ENCODE data around the gene NAPEPLD. TPM values are rescaled to one million over a fixed set of nuclear protein-coding genes. Genes with fewer than 3 reads are reported as not detected.
"Not testable (repeated sequence)": the region's sequence is repeated elsewhere in the genome, so short reads cannot be mapped to it uniquely, and the experiment has no call there.

NAPEPLD gene
- total RNA-seq (2014; rRNA removed; shearing (Covaris generic); ENCODE audit: low replicate concordance): 4.8 TPM in 2 replicates

GRCh38 chr7:103148994-103149807 lies at the start of gene NAPEPLD:
TSS of gene NAPEPLD (minus strand) at chr7:103149099. CDS start at chr7:103128776, 20,323 bp downstream.
- no peaks in the 10 kb centered on the region for H3K9me3 ChIP-seq
- H3K27me3 ChIP-seq: no peaks in the 10 kb centered on the region
- DNase-seq: peak; percentile 89

GRCh38 chr7:103198079-103198478 lies 49.2 kb upstream of the NAPEPLD start:
- H3K27me3 ChIP-seq, H3K4me3 ChIP-seq, DNase-seq, H3K36me3 ChIP-seq, H3K9me3 ChIP-seq: not testable (repeated sequence)

More at GRCh38 chr7:103148994-103149807, at the start of gene NAPEPLD:
- no peaks in the 10 kb centered on the region for H3K36me3 ChIP-seq
- H3K4me3 ChIP-seq: peak within 1 kb of the TSS; percentile 64

DNA sequence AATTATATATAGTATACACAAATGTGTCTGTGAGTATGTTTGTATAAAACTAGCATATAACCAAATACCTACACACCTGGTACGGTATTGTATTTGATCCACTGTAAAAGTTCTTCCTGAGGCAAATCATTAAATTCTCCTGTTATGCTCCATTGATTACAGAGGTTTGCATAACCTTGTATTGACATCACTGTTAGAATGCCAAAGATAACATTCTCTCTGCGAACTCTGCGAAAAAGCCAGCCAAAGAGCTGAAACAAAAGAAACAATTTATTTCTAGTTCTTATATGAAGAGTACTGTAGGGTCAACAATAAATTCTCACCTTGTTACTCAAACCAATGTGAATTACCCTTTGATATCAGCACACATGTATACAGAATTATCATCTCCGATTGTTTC lies 46.5 kb upstream of the NAPEPLD start:
- not testable (repeated sequence) for H3K36me3 ChIP-seq

DNA sequence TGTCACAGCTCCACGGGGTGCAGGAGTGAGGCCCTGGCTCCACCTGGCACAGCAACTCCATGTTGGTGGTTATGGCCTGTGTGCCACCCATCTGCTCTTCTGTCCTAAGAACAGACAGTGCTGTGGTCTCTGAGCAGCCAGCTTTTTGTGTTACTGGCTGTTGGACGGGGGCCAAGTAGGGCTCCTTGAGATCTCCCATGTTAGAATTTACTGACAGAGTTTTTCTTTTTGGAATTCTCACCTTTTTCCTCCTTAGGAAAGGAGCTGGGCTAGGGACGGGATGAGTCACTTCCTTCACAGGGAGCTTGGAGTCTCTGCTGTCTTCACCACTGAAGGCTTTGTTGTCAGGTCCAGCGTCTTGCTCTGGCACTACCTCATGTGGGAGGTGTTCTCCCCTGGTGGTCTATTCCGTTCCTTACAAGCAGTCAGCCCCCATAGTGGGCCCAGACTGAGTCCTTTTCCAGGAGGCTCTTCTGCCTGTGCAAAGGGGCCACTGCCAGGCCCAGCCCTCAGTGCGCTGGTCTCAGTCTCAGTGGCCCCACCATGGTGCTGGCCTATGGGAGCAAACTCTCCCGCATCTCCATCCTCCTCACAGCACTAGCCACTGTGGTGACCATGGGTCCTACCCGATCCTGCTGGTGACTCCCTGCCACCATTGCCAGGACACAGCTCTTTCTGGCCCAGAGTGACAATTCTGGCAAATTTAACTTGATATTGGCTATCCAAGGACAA lies 23.7 kb upstream of the NAPEPLD start:
- H3K27me3 ChIP-seq, DNase-seq: not testable (repeated sequence)

More for the DNA sequence above, 46.5 kb upstream of the NAPEPLD start:
- not testable (repeated sequence) for H3K27me3 ChIP-seq, DNase-seq, H3K4me3 ChIP-seq, H3K9me3 ChIP-seq

DNA sequence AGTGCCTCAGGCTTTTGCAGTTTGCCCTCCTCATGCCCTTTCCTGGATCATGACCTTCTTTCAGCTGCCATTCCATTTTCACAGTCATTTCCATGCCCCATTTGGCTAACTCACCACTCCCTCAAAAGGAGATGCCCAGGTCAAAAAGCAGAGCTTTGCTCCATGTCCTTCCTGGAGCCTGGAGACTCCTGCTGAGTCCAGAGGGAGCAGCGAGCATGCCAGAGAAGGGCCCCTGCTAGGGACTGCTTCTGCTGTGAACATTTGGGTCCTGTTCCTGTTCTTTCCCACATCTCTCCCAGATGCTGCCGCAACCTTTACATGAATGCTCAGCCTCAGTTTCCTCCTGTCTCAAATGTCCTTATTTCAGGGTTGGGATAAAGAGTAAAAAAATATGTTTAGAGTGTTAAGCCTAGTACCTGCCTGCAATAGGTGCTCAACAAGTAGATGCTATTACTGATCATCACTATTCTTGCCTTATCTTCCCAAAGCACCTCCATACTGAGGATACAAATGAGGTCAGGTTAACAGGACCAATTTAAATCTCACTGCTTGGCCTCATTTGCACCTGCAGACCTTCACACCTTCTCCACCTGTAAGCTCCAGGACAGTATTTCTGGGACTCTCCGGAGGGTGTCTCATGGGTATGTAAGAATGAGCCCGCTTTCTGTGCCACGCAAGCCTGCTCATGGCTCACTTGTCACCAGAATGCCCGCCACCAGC lies 23.0 kb upstream of the NAPEPLD start:
- not testable (repeated sequence) for H3K27me3 ChIP-seq, H3K4me3 ChIP-seq, DNase-seq, H3K36me3 ChIP-seq, H3K9me3 ChIP-seq

More for the DNA sequence above, 23.7 kb upstream of the NAPEPLD start:
- H3K9me3 ChIP-seq, H3K4me3 ChIP-seq, H3K36me3 ChIP-seq: not testable (repeated sequence)

GRCh38 chr7:103166921-103167544 lies 18.1 kb upstream of the NAPEPLD start:
- H3K4me3 ChIP-seq, H3K27me3 ChIP-seq, H3K36me3 ChIP-seq, DNase-seq, H3K9me3 ChIP-seq: not testable (repeated sequence)

DNA sequence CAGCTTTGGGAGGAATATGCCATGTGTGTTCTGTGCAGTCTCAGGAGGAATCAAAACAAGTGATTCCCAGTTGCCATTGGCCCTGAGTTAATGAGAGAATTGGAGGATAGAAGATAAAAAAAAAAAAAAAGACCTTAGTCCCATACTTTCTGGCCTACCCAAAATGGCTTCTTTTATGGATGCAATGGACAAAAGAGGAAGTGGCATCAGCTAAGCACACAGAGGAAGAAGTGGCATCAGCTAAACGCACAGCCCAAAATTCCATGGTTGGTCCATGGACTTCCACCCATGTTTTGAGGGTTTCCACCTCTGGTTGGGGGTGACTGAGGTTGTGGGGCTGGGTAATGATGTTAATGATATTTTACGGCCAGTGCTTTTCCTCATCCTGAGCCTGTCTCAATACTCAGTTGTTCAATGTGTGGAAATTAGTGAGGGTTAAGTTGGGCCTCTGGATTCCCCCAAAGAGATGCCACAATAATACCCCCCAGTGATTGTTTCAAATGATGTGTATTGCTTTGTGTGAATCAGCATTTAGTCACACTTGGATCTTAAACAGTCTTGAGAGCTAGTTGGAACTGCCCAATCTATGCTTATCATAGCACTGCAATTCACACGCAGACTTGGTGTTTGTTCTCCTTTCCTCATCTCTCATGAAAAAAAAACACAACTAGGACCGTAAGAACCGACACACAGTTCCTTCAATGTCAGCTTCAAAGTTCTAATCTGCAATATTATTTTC lies 14.4 kb upstream of the NAPEPLD start:
- H3K9me3 ChIP-seq, H3K36me3 ChIP-seq, H3K4me3 ChIP-seq, DNase-seq, H3K27me3 ChIP-seq: not testable (repeated sequence)

GRCh38 chr7:103162641-103163040 lies 13.7 kb upstream of the NAPEPLD start:
- peak; percentile 74 for DNase-seq
- H3K27me3 ChIP-seq, H3K9me3 ChIP-seq, H3K4me3 ChIP-seq, H3K36me3 ChIP-seq: not testable (repeated sequence)

DNA sequence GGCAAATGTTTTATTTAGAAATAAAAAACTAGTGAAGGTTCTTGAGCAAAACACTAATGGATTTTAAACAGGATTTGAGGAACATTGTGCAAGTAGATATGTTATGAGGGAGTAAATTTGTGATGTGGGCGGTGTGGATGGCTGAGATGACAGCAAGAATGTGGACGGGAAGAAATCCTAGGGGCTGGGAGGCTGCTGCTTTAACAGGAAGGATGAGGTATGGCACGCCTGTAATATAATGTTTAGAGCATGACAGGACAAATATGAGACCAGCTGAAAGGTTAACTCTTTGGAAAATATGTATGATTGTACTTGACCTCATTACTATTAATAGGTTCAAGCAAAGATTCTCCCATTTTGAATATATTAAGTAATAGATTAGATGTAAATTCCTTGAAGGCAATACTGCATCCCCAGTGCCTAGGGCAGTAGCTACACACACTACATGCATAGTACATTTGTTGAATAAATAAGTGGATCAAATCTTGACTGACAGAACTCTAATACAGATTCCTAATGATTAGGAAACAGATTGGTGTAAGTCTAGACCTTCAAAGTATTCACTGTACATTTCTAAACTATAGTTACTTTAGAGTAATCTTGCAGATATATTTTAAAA lies 13.2 kb upstream of the NAPEPLD start:
- H3K27me3 ChIP-seq, H3K36me3 ChIP-seq, H3K9me3 ChIP-seq, H3K4me3 ChIP-seq: not testable (repeated sequence)
- DNase-seq: peak; percentile 62

GRCh38 chr7:103159072-103159471 lies 10.2 kb upstream of the NAPEPLD start:
- DNase-seq, H3K36me3 ChIP-seq, H3K27me3 ChIP-seq: not testable (repeated sequence)

GRCh38 chr7:103155331-103156024 lies 6.6 kb upstream of the NAPEPLD start:
- not testable (repeated sequence) for H3K9me3 ChIP-seq, H3K27me3 ChIP-seq, H3K36me3 ChIP-seq, DNase-seq
- peak overlapping the region; percentile 38 for H3K4me3 ChIP-seq

More at GRCh38 chr7:103159072-103159471, 10.2 kb upstream of the NAPEPLD start:
- not testable (repeated sequence) for H3K4me3 ChIP-seq, H3K9me3 ChIP-seq

DNA sequence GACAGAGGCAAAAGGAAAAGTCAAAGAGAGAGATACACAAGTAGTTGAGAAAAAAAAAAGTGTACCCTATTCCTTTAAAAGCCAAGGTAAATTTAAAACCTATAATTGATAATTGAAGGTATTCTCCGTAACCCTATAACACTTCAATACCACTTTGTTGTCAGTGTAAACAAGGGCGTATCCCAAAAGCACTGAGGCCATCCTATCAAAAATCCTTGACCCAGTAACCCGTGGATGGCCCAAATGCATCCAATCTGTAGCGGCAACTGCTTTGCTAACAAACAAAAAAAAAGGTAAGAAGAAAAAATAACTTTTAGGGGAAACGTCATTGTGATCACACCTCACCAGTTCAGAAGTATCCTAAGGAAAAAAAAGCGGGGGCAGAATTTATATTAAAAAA lies 5.1 kb upstream of the NAPEPLD start:
- DNase-seq: no peak
- Histone ChIP-seq H3K27me3 (no peaks in the 10 kb centered on the region), H3K4me3 (peak overlapping the region; percentile 54), H3K36me3 (no peaks in the 10 kb centered on the region), H3K9me3 (no peaks in the 10 kb centered on the region)

GRCh38 chr7:103152744-103153617 lies 4.1 kb upstream of the NAPEPLD start:
- not testable (repeated sequence) for H3K9me3 ChIP-seq, H3K36me3 ChIP-seq, H3K27me3 ChIP-seq
- peak; percentile 47 for DNase-seq
- peak overlapping the region; percentile 54 for H3K4me3 ChIP-seq

GRCh38 chr7:103151993-103152676 lies 3.2 kb upstream of the NAPEPLD start:
- not testable (repeated sequence) for H3K36me3 ChIP-seq, DNase-seq, H3K9me3 ChIP-seq, H3K27me3 ChIP-seq
- H3K4me3 ChIP-seq: peak overlapping the region; percentile 54
